NCI-H1105 treated with DMSO at 0.1 percent for 48 hours (cell line): Measurements from ENCODE around the gene GNG2.

ENCODE experiments used
- DNase-seq: peaks from one replicate; lab custom pipeline; 2025; lab: John Stamatoyannopoulos, UW

GNG2 gene

DNA sequence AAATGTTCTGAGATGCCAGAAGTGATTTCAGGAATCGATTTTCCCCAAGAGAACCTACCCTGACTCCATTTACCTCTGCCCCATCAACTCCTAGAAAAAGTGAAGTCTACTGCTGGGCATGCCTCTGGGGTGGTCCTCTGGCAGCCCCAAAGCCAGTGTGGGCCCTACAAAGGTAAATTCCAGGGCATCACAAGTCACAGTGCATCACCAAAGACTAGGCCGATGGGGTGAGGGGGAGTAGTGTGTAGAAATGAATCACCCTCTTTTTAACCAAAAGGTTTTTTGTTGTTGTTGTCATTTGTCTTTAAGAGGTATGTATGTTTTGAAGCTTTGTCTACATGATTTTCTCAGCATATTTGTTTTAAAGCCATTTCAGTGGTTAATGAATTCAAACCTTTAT, 82.6 kb downstream of the GNG2 start:
- DNase-seq = no peak

GRCh38 chr14:51950007-51950406, 89.6 kb downstream of the GNG2 start:
- no peak for DNase-seq

GRCh38 chr14:51951656-51952055, 91.2 kb downstream of the GNG2 start:
- no peak for DNase-seq

DNA sequence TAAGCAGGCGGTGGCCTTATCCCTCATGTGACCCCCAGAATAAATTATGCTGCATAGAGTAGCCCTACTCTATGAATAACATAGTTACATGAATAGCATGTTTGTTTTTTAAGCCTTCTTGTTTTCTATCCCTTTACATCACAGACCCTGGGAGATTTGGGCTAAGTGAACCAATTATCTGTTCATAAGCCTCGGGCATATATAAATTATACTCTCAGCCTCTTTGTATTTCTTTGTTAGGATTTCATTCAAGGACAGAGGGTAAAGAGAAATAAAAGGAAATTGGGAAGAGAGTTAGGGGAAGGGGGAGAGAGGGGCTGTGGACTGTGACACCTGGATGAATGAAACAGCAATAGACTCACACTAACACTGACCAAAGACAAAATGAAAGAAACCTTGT, 93.6 kb downstream of the GNG2 start:
- DNase-seq = no peak

- DNase-seq = no peak
Observed at GRCh38 chr14:51954657-51955056, 94.2 kb downstream of the GNG2 start.

- peak; percentile 14 for DNase-seq
Observed at GRCh38 chr14:51957950-51958349, 97.5 kb downstream of the GNG2 start.

- DNase-seq = no peak
Observed at GRCh38 chr14:51959928-51960327, 99.5 kb downstream of the GNG2 start.

DNA sequence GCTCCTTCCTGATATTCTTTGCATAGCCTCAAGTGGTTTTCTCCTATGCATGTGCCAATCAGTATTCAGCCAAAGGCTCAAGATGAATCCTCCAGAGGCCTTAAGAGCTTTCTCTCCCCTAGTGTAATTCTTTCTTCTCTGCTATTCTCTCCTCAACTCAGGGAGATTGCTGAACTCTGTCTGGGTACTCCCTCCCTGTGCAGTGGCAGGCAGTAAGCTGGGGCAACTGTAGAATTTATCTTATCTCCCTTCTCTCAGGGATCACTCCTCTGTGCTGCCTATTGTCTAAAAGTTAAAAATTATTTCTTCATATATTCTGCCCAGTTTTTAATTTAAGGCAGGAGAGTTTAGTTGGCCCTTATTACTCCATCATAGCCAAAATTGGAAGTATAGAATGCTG, 100.5 kb downstream of the GNG2 start:
- no peak for DNase-seq

DNA sequence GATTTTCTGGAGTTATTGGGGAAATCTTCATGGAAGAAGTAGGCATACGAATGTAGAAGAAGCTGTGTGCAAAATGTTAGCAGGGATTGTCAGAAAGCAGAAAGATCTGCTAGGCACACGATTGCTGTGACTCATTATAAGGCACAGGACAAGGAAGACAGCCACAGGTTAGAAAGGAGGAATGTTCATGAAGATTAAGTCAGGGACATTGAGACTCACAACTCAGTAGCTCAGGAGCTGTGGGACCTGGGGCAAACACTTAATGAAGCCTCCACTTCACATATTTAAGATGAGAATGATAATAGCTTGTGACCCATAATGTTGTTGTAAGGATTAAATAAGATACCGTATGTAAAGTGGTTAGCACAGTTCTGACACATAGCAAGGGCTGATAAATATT, 102.3 kb downstream of the GNG2 start:
- no peak for DNase-seq

DNA sequence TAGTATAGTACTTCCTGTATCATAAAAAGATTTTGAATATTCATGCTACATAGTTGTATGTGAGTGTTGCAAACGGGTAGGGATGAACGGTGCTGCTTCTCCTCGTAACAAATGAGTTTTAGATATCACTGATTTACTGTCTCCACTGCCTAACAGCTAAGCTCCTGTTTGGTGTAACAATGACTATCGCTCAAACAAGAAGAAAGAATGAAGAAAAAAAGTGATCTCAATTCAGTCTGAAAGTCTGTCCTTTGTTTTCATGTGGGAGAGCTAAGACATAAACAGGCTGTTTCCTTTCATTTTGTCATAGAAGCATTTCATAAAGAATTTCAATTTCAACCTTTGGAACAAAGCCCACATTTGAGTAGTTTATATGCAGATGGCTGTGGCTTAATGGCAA, 102.9 kb downstream of the GNG2 start:
- DNase-seq = peak; percentile 73

- DNase-seq = no peak
Observed at GRCh38 chr14:51967521-51967920, 107.1 kb downstream of the GNG2 start.

- DNase-seq = no peak
Observed at GRCh38 chr14:51969852-51970540, 109.6 kb downstream of the GNG2 start.

GRCh38 chr14:51972566-51972965, 112.2 kb downstream of the GNG2 start:
- DNase-seq = no peak

DNA sequence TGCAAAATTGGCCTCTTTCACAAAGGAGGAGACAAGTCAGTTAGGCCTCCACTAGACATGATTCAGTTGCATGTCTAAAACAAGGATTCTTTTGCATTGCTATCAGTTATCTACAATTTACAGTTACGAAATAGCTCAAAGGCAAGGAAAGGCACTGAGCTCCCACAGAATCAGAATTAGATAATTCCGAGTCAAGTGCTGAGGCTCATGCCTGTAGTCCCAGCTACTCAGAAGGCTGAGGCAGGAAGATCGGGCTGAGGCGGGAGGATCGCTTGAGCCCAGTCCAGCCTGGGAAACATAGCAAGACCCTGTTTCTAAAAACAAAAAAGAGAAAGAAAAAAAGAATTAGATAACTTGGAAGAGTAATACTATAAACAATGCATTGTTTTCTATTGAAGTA, 116.7 kb downstream of the GNG2 start:
- no peak for DNase-seq

DNA sequence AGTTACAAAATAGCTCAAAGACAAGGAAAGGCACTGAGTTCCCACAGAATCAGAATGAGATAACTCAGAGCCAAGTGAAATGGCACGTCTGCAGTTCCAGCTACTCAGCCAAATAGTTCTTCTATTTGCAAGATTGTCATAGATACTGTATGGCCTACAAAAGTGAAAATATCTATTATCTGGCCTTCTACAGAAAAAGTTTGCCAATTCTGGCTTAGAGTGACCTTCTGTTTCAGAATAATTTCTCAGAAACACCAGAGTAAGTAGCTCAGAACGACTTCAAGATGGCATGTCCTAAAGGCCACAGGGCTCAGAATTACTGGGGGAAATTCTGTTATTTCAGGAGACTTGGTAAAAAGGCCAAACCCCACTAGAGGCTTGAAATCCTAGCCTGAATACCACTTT, 118.3 kb downstream of the GNG2 start:
- no peak for DNase-seq

DNA sequence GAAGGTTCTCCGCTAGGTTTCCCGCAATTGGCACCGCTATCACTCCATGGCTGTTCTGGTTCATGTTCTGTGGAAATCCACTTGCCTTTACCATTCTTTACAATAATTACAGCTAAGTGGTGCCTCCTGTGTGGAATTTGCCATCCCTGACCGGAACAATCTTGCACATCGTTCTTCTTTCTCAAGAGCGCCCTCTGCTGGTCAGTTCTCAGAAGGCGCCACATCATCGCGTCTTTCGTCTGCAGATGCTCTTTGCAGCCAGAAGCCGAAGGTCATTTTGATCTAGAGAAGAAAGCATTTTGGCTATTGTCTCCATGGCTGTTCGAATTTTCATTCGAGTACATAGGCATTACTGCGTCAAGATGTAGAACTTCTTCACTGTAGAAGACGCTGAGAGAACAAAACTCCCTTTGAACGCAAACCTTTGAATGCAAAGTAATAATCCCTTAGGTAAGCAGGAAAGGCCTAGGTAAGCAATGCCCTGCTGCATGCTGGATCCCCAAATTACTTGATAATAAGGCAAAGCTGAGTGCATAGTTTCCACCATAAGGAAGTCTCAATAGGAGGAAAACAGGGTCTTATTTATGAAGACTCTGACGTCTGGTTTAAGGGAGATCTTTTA, 118.8 kb downstream of the GNG2 start:
- DNase-seq = peak; percentile 78

GRCh38 chr14:51981218-51981854, 120.9 kb downstream of the GNG2 start:
- no peak for DNase-seq

GRCh38 chr14:51988221-51988620, 127.8 kb downstream of the GNG2 start:
- DNase-seq = peak; percentile 63

GRCh38 chr14:51989293-51990234, 129.2 kb downstream of the GNG2 start, which contains the start of gene RTRAF:
RTRAF (plus strand) TSS chr14:51989546; CDS start chr14:51989640, 94 bp downstream.
- peak; percentile 96 for DNase-seq

DNA sequence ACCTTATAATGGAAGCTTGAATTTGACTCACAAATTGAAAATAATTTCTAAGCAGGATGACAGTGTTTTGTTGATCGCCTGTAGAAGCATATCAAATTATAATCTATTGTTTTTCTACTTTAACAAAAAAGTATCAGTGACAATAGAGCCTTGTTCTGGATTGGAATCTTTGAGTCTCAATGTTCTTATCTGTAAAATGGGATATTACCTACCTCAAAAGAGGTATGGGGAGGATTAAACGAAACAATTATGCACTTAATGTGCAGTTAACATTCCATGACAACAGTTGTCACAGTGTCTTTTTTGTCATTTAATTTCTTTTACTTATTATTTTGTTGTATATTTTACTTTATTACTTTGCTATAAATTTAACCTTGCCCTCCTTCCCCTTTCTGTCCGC, 130.1 kb downstream of the GNG2 start:
- DNase-seq = no peak

GRCh38 chr14:51993285-51993920, 133.0 kb downstream of the GNG2 start:
- no peak for DNase-seq
